Parathyroid adenoma (tissue), 2 donors: ENCODE data around the gene CEND1.
A peak's percentile ranks its signal among the peaks of the same experiment; 100 is the strongest.

Source experiments
- H2AFZ ChIP-seq: fragments of 300-600 bp; sonication (generic); one replicate; pipeline ENCODE4 v1.7.0; 2017; ENCODE audit warnings: antibody characterized with exemption, mild to moderate bottlenecking
- H3K27ac ChIP-seq: fragments of 300-600 bp; sonication (generic); one replicate; pipeline ENCODE4 v1.7.0; 2017
- H3K27me3 ChIP-seq: fragments of 300-600 bp; sonication (generic); one replicate; pipeline ENCODE4 v1.7.0; 2017; ENCODE audit warnings: low read length; ENCODE audit not compliant: control insufficient read depth, insufficient read depth
- H3K36me3 ChIP-seq: fragments of 300-600 bp; sonication (generic); one replicate; pipeline ENCODE4 v1.7.0; 2017; ENCODE audit warnings: low read length; ENCODE audit not compliant: control insufficient read depth, insufficient read depth
- H3K4me1 ChIP-seq: fragments of 300-600 bp; sonication (generic); one replicate; pipeline ENCODE4 v1.7.0; 2017; ENCODE audit warnings: control low read depth
- H3K4me2 ChIP-seq: fragments of 300-600 bp; sonication (generic); one replicate; pipeline ENCODE4 v1.7.0; 2017; ENCODE audit warnings: low read length
- H3K4me3 ChIP-seq: fragments of 300-600 bp; sonication (generic); one replicate; pipeline ENCODE4 v1.7.0; 2017; ENCODE audit warnings: low read depth, low read length
- H3K79me2 ChIP-seq: fragments of 300-600 bp; sonication (generic); one replicate; pipeline ENCODE4 v1.7.0; 2017; ENCODE audit warnings: control low read depth
- H3K9ac ChIP-seq: fragments of 300-600 bp; sonication (generic); one replicate; pipeline ENCODE4 v1.7.0; 2017; ENCODE audit warnings: mild to moderate bottlenecking
- H3K9me3 ChIP-seq: fragments of 300-600 bp; sonication (generic); one replicate; pipeline ENCODE4 v1.7.0; 2017; ENCODE audit warnings: low read length; ENCODE audit not compliant: control insufficient read depth
- CTCF ChIP-seq: fragments of 300-600 bp; sonication (generic); IDR thresholded peaks from one replicate; pipeline ENCODE4 v1.7.0; 2017; ENCODE audit warnings: antibody characterized with exemption, mild to moderate bottlenecking
- donor health status: primary hyperparathyroidism.

Gene CEND1

DNA sequence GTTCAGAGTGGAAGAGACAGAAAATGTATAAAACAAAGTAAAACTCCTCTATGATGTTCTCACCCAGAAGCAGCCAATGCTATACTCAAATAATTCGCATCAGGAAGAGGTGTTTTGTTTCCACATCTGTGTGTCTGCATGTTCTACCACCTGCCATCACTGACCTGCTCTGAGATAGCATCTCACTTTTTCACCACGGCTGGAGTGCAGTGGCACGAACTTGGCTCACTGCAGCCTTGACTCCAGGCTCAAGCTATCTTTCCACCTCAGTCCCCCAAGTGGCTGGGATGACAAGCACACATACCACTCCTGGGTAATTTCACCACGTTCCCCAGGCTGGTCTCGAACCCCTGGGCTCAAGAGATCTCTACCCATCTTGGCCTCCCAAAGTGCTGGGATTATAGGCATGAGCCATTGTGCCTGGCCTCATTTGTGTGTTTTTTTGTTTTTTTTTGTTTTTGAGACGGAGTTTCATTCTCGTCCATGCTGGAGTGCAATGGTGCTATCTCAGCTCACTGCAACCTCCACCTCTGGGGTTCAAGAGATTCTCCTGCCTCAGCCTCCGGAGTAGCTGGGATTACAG lies 28.3 kb downstream of the CEND1 start:
- Histone ChIP-seq H3K36me3 (no peaks in the 10 kb centered on the region), H3K9me3 (no peaks in the 10 kb centered on the region), H3K27ac (no peak overlapping the region), H3K4me2 (no peak overlapping the region), H3K79me2 (no peaks in the 10 kb centered on the region), H3K27me3 (no peaks in the 10 kb centered on the region), H2AFZ (no peak overlapping the region), H3K4me1 (no peaks in the 10 kb centered on the region), H3K4me3 (no peak overlapping the region), H3K9ac (no peak overlapping the region)
- no peak for TF ChIP-seq CTCF

DNA sequence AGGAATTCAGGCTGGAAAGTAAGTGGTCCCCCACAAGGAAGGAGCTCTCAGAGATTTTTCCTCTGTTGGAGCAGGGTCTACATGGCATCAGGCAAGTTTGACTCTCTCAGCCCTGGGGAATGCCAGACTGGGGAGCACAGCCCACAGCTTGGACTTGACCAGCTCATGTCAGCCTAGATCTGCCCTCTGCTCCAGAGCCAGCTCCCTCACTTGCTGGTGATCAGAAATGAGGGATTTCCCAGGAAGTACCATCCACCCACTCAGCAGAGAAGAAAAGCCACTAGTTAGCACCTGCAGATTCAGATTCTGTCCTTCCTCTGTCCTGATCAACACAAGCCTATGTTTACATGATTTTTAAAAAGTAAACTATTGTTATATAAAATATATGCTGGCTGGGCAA lies 29.7 kb downstream of the CEND1 start:
- no peak overlapping the region for H3K4me2 ChIP-seq
- H3K79me2 ChIP-seq = no peaks in the 10 kb centered on the region
- no peak overlapping the region for H3K9ac ChIP-seq
- no peak for TF ChIP-seq CTCF
- H3K9me3 ChIP-seq = no peaks in the 10 kb centered on the region
- H3K27me3 ChIP-seq = no peaks in the 10 kb centered on the region
- H3K36me3 ChIP-seq = no peaks in the 10 kb centered on the region
- no peak overlapping the region for H2AFZ ChIP-seq
- no peak overlapping the region for H3K27ac ChIP-seq
- H3K4me3 ChIP-seq = no peak overlapping the region
- no peaks in the 10 kb centered on the region for H3K4me1 ChIP-seq

- no peak for TF ChIP-seq CTCF
- Histone ChIP-seq H3K27me3 (no peaks in the 10 kb centered on the region), H3K4me1 (no peaks in the 10 kb centered on the region), H3K36me3 (no peaks in the 10 kb centered on the region), H3K79me2 (peaks cover 6% of the 10 kb centered on the region), H3K4me3 (no peak overlapping the region), H2AFZ (no peak overlapping the region), H3K9me3 (no peaks in the 10 kb centered on the region), H3K9ac (no peak overlapping the region), H3K27ac (no peak overlapping the region), H3K4me2 (no peak overlapping the region)
These were observed 40.2 kb downstream of the CEND1 start for GRCh38 chr11:749731-750130.

- TF ChIP-seq CTCF = no peak
- Histone ChIP-seq H3K4me3 (peak overlapping the region; percentile 65), H2AFZ (no peak overlapping the region), H3K79me2 (peaks cover 6% of the 10 kb centered on the region), H3K9me3 (no peaks in the 10 kb centered on the region), H3K4me2 (peak overlapping the region; percentile 69), H3K9ac (no peak overlapping the region), H3K4me1 (no peaks in the 10 kb centered on the region), H3K27ac (no peak overlapping the region), H3K36me3 (no peaks in the 10 kb centered on the region), H3K27me3 (no peaks in the 10 kb centered on the region)
These were observed 41.9 kb downstream of the CEND1 start for GRCh38 chr11:748007-748359.
